Measurements from ENCODE around the gene PHF20. TPM values are rescaled to one million over a fixed set of nuclear protein-coding genes. Genes with fewer than 3 reads are reported as not detected.
"Not testable (repeated sequence)": the region's sequence is repeated elsewhere in the genome, so short reads cannot be mapped to it uniquely, and the experiment has no call there.

Gene PHF20
- total and polyA plus RNA-seq, 12 donors: 23.4 to 44.7 (median 36.0) TPM

DNA sequence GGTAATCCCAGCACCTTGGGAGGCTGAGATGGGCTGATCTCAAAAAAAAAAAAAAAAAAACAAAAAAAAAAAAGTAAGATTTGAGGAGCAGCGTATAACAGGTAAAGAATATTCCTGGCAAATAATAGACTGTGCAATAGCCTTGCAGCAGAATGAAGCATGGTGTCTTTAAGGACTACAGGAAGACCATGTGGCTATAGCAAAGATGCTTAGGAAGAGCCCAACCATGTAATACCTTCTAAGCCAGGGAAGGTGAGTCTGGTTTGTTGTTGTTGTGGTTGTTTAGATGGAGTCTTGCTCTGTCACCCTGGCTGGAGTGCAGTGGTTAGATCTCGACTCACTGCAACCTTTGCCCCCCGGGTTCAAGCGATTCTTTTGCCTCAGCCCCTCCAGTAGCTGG lies 15.4 kb upstream of the PHF20 start:
- 96 to 97% methylated on average over 4 of the region's 4 CpGs for WGBS, 2 donors
- TF ChIP-seq, protein P1, sequence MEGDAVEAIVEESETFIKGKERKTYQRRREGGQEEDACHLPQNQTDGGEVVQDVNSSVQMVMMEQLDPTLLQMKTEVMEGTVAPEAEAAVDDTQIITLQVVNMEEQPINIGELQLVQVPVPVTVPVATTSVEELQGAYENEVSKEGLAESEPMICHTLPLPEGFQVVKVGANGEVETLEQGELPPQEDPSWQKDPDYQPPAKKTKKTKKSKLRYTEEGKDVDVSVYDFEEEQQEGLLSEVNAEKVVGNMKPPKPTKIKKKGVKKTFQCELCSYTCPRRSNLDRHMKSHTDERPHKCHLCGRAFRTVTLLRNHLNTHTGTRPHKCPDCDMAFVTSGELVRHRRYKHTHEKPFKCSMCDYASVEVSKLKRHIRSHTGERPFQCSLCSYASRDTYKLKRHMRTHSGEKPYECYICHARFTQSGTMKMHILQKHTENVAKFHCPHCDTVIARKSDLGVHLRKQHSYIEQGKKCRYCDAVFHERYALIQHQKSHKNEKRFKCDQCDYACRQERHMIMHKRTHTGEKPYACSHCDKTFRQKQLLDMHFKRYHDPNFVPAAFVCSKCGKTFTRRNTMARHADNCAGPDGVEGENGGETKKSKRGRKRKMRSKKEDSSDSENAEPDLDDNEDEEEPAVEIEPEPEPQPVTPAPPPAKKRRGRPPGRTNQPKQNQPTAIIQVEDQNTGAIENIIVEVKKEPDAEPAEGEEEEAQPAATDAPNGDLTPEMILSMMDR (IDR thresholded peaks at IDR 0.05): no peak
- H3K27ac ChIP-seq: no peak overlapping the region

DNA sequence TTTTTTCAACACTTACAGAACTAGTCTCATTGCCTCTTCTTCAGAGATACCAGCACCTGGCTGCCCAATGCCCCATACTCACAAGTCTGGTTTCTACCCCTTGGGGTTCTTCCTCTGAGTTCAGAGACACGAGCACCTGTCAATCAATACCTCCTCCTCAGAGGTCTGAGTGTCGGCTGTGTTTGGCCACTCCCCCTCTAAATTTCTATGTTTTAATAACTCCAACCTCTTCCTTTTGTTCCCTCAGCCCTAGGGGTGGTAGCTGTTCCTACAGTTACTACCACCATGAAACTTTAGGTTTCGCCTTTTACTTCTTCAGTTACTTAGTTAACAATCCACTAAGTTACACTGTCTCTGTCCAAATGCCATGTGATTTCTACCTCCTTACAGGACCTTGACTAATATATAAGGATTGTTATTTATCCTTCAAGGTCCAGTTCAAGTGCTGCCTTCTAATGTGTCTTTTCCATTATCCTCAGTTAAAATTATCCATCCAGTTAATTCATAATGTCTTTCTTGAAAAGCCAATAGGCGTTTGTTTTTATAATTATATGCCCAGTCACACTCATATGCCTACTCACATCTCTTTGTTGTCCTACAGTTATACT lies 14.6 kb upstream of the PHF20 start:
- Histone ChIP-seq H3K27ac (no peak overlapping the region), H3K9me3 (no peaks in the 10 kb centered on the region), H3K27me3 (no peaks in the 10 kb centered on the region), H3K36me3 (no peaks in the 10 kb centered on the region), H3K4me1 (no peaks in the 10 kb centered on the region), H3K4me3 (no peak overlapping the region)
- WGBS, 2 donors: 76 to 81% methylated on average over 4 of the region's 4 CpGs
- DNase-seq: no peak
- intact Hi-C loops (cut with DNase I): no loop called here
- TF ChIP-seq, protein P1 (IDR thresholded peaks at IDR 0.05): peak in 1 of 9 donors; percentile 5
- ATAC-seq: no peak

More for the DNA sequence above, 15.4 kb upstream of the PHF20 start:
- no peaks in the 10 kb centered on the region for H3K36me3 ChIP-seq
- H3K9me3 ChIP-seq: no peaks in the 10 kb centered on the region
- intact Hi-C loops (cut with DNase I): no loop called here
- ATAC-seq (no peak), DNase-seq (no peak)
- H3K27me3 ChIP-seq: no peaks in the 10 kb centered on the region
- H3K4me3 ChIP-seq: no peak overlapping the region
- H3K4me1 ChIP-seq: no peaks in the 10 kb centered on the region

DNA sequence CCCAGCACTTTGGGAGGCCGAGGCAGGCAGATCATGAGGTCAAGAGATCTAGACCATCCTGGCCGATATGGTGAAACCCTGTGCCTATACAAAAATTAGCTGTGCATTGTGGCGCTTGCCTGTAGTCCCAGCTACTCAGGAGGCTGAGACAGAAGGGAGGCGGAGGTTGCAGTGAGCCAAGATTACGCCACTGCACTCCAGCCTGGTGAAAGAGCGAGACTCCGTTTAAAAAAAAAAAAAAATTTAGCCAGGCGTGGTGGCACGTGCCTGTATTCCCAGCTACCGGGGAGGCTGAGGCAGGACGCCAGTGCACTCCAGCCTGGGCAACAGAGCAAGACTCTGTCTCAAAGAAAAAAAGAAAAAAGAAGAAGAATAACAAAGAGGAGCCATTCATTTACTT lies 10.3 kb upstream of the PHF20 start:
- H3K9me3 ChIP-seq; DNase-seq; ATAC-seq; H3K4me1 ChIP-seq; H3K4me3 ChIP-seq; H3K36me3 ChIP-seq; intact Hi-C loops (cut with DNase I); H3K27me3 ChIP-seq; H3K27ac ChIP-seq: not testable (repeated sequence)
- 94 to 96% methylated on average over 11 of the region's 11 CpGs for WGBS, 2 donors

DNA sequence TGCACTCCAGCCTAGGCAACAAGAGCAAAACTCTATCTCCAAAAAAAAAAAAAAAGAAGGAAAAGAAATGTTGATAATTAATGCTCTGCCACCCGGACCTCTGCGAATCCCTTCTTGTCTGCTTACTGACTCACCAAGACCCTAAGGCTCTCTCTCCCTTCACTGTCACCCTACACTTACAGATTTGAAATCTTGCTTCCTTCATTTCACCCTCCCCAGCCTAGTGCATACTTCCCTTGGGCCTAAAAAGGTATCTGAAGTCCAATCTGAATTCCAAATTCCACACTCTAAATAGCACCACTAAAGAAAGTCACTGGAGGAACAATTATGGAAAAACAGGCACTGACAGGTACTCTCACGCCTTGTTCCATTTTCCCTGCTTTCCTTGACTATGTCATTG lies 9.4 kb upstream of the PHF20 start:
- DNase-seq (no peak), ATAC-seq (no peak)
- H3K36me3 ChIP-seq: no peaks in the 10 kb centered on the region
- H3K9me3 ChIP-seq: no peaks in the 10 kb centered on the region
- 80 to 85% methylated on average over 3 of the region's 3 CpGs for WGBS, 2 donors
- TF ChIP-seq, protein P1 (IDR thresholded peaks at IDR 0.05): no peak
- peaks cover 0 to 9% (median 5%) of the 10 kb centered on the region in 9 donors for H3K4me1 ChIP-seq
- H3K27ac ChIP-seq: no peak overlapping the region
- H3K27me3 ChIP-seq: no peaks in the 10 kb centered on the region
- intact Hi-C loops (cut with DNase I): no loop called here
- no peak overlapping the region for H3K4me3 ChIP-seq

DNA sequence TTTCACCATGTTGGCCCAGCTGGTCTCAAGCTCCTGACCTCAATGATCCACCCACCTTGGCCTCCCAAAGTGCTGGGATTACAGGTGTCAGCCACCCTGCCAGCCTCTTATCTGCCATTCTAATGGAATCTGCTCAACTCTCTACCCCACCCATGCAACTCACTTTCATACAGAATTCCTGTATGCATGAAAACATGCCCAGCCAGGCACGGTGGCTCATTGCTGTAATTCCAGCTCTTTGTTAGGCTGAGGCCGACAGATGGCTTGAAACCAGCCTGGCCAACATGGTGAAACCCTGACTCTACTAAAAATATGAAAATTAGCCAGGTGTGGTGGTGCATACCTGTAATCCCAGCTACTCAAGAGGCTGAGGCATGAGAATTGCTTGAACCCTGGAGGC lies 6.9 kb upstream of the PHF20 start:
- H3K4me3 ChIP-seq; intact Hi-C loops (cut with DNase I): not testable (repeated sequence)
- 89 to 90% methylated on average over 2 of the region's 2 CpGs for whole genome bisulfite sequencing, 2 donors

More for the DNA sequence above, 6.9 kb upstream of the PHF20 start:
- DNase-seq, H3K27me3 ChIP-seq, ATAC-seq, H3K36me3 ChIP-seq, H3K9me3 ChIP-seq, H3K27ac ChIP-seq: not testable (repeated sequence)
- peaks cover 8 to 34% (median 29%) of the 10 kb centered on the region in 9 donors for H3K4me1 ChIP-seq
